HL-60 (cell line): ENCODE results near the gene XYLB.

Source experiments
- CTCF ChIP-seq: IDR thresholded peaks from one replicate; pipeline ENCODE4 v1.5.1; 2011; ENCODE audit warnings: low read length, control low read depth, inconsistent platforms; ENCODE audit not compliant: insufficient read depth
- POLR2AphosphoS5 ChIP-seq: IDR thresholded peaks from 2 replicates; pipeline ENCODE4 v1.6.1; 2012; ENCODE audit warnings: low read depth

DNA sequence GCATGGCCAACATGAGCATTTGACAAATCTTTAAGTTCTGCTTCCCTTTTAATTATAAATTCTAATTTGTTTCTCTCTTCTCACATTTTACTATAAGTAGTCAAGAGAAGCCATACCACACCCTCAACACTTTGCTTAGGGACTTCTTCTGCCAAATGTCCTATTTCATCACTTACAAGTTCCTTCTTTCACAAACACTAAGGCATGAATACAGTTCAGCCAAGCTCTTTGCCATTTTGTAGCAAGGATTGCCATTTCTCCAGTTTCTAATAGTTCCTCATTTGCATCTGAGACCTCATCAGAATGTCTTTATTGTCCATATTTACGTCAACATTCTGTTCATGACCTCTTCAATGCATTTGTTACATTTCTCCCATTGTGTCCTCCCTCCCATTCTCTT is 35.1 kb upstream of the XYLB start:
- TF ChIP-seq CTCF, result no peak
- TF ChIP-seq POLR2AphosphoS5, result no peak
